Activated CD4-positive, alpha-beta memory T cell treated with anti-CD3 and anti-CD28 coated beads, Interleukin-2, amount 10 ng/mL, durations not matched to agents 7 days and 5 days (primary cell): ENCODE measurements around the gene PHKB. TPM values are rescaled to one million over a fixed set of nuclear protein-coding genes. Genes with fewer than 3 reads are reported as not detected.
"Not testable (repeated sequence)": the region's sequence is repeated elsewhere in the genome, so short reads cannot be mapped to it uniquely, and the experiment has no call there.

Experiments used
- CTCF ChIA-PET: fragments of 350-600 bp; sonication (Branson Sonifier 250); formaldehyde crosslinking; loops from one replicate; lab custom pipeline; 2021; ENCODE audit warnings: antibody characterized with exemption, inconsistent platforms; lab: Charles Lee
- POLR2A ChIA-PET: fragments of 350-600 bp; sonication (Branson Sonifier 250); formaldehyde crosslinking; loops from one replicate; lab custom pipeline; 2021; ENCODE audit warnings: antibody characterized with exemption; lab: Charles Lee
- DNase-seq: peaks from one replicate; pipeline ENCODE4 v3.0.0-alpha.2; 2020
- H3K27ac Mint-ChIP-seq: one replicate; pipeline ENCODE4 v1.8.0; 2021; ENCODE audit warnings: mild to moderate bottlenecking, mixed read lengths
- H3K27me3 Mint-ChIP-seq: one replicate; pipeline ENCODE4 v1.8.0; 2021; ENCODE audit warnings: mixed read lengths
- H3K36me3 Mint-ChIP-seq: one replicate; pipeline ENCODE4 v1.8.0; 2021; ENCODE audit warnings: low read depth, mixed read lengths
- H3K4me1 Mint-ChIP-seq: one replicate; pipeline ENCODE4 v1.8.0; 2021; ENCODE audit warnings: mixed read lengths
- H3K4me3 Mint-ChIP-seq: one replicate; pipeline ENCODE4 v1.8.0; 2021; ENCODE audit warnings: mild to moderate bottlenecking, mixed read lengths
- H3K9me3 Mint-ChIP-seq: one replicate; pipeline ENCODE4 v1.8.0; 2021; ENCODE audit warnings: mixed read lengths
- total RNA-seq, 2 experiments: library from RNA; stranded (reverse); gene quantifications; one replicate each; pipeline ENCODE4 v1.2.3, GENCODE V29; 2021

The PHKB gene
- total RNA-seq, 2 experiments from 2014 or later, result 33.2 to 36.3 TPM

- H3K27ac Mint-ChIP-seq, result no peak overlapping the region
- H3K27me3 Mint-ChIP-seq, result no peaks in the 10 kb centered on the region
- H3K4me3 Mint-ChIP-seq, result no peak overlapping the region
- DNase-seq, result no peak
- POLR2A ChIA-PET, result interaction anchor here (0.6 kb wide), 1 partner anchor 465 kb away, joined by 4 read pairs; no protein-coding TSS in a partner anchor
- peaks cover 4% of the 10 kb centered on the region for H3K4me1 Mint-ChIP-seq
- CTCF ChIA-PET, result no interaction called here
- H3K36me3 Mint-ChIP-seq, result peaks cover 20% of the 10 kb centered on the region
- H3K9me3 Mint-ChIP-seq, result peaks cover 6% of the 10 kb centered on the region
These were observed 72.7 kb downstream of the PHKB start for GRCh38 chr16:47533744-47534292.

GRCh38 chr16:47538472-47538871 lies 77.3 kb downstream of the PHKB start:
- no peak for DNase-seq
- H3K27me3 Mint-ChIP-seq, result no peaks in the 10 kb centered on the region
- ChIA-PET CTCF (no interaction called here), POLR2A (no interaction called here)
- H3K4me3 Mint-ChIP-seq, result no peak overlapping the region
- peaks cover 18% of the 10 kb centered on the region for H3K9me3 Mint-ChIP-seq
- no peak overlapping the region for H3K27ac Mint-ChIP-seq
- H3K36me3 Mint-ChIP-seq, result peaks cover 38% of the 10 kb centered on the region
- H3K4me1 Mint-ChIP-seq, result peaks cover 4% of the 10 kb centered on the region

- Mint-ChIP-seq H3K9me3 (peaks cover 24% of the 10 kb centered on the region), H3K4me1 (peaks cover 16% of the 10 kb centered on the region), H3K36me3 (peaks cover 45% of the 10 kb centered on the region)
- CTCF ChIA-PET, result interaction anchor here (0.6 kb wide), 1 partner anchor 14 kb away, joined by 3 read pairs; no protein-coding TSS in a partner anchor
- DNase-seq, H3K4me3 Mint-ChIP-seq, H3K27ac Mint-ChIP-seq, H3K27me3 Mint-ChIP-seq, POLR2A ChIA-PET: not testable (repeated sequence)
These were observed 78.9 kb downstream of the PHKB start for GRCh38 chr16:47539707-47540670.

- CTCF ChIA-PET, result interaction anchor here (0.7 kb wide), 1 partner anchor 397 kb away, joined by 3 read pairs; the partner anchor contains the start of gene NETO2
- Mint-ChIP-seq H3K9me3 (peaks cover 31% of the 10 kb centered on the region), H3K36me3 (peaks cover 55% of the 10 kb centered on the region), H3K4me1 (peaks cover 20% of the 10 kb centered on the region)
- POLR2A ChIA-PET, H3K27me3 Mint-ChIP-seq, DNase-seq, H3K27ac Mint-ChIP-seq, H3K4me3 Mint-ChIP-seq: not testable (repeated sequence)
These were observed 80.0 kb downstream of the PHKB start for GRCh38 chr16:47541135-47541534.

- CTCF ChIA-PET, DNase-seq: not testable (repeated sequence)
These were observed 83.1 kb downstream of the PHKB start for GRCh38 chr16:47544255-47544654.

GRCh38 chr16:47551185-47551584 lies 90.1 kb downstream of the PHKB start:
- H3K4me3 Mint-ChIP-seq, H3K4me1 Mint-ChIP-seq, DNase-seq, CTCF ChIA-PET, POLR2A ChIA-PET, H3K27me3 Mint-ChIP-seq, H3K27ac Mint-ChIP-seq: not testable (repeated sequence)
- Mint-ChIP-seq H3K9me3 (peaks cover 33% of the 10 kb centered on the region), H3K36me3 (peaks cover 79% of the 10 kb centered on the region)

More at GRCh38 chr16:47544255-47544654, 83.1 kb downstream of the PHKB start:
- Mint-ChIP-seq H3K9me3 (peaks cover 32% of the 10 kb centered on the region), H3K36me3 (peaks cover 60% of the 10 kb centered on the region), H3K4me1 (peaks cover 16% of the 10 kb centered on the region)
- H3K27ac Mint-ChIP-seq, POLR2A ChIA-PET, H3K4me3 Mint-ChIP-seq, H3K27me3 Mint-ChIP-seq: not testable (repeated sequence)

GRCh38 chr16:47551767-47552166 lies 90.6 kb downstream of the PHKB start:
- H3K27ac Mint-ChIP-seq, H3K27me3 Mint-ChIP-seq, DNase-seq, CTCF ChIA-PET, H3K4me1 Mint-ChIP-seq, POLR2A ChIA-PET, H3K4me3 Mint-ChIP-seq: not testable (repeated sequence)
- peaks cover 76% of the 10 kb centered on the region for H3K36me3 Mint-ChIP-seq
- H3K9me3 Mint-ChIP-seq, result peaks cover 34% of the 10 kb centered on the region

GRCh38 chr16:47553853-47554564 lies 92.9 kb downstream of the PHKB start:
- Mint-ChIP-seq H3K27me3 (no peaks in the 10 kb centered on the region), H3K4me1 (no peaks in the 10 kb centered on the region), H3K27ac (no peak overlapping the region), H3K9me3 (peaks cover 32% of the 10 kb centered on the region), H3K36me3 (peaks cover 64% of the 10 kb centered on the region), H3K4me3 (no peak overlapping the region)
- POLR2A ChIA-PET, result no interaction called here
- CTCF ChIA-PET, result interaction anchor here (0.5 kb wide), 1 partner anchor 27 kb away, joined by 4 read pairs; no protein-coding TSS in a partner anchor
- no peak for DNase-seq

GRCh38 chr16:47554587-47554986 lies 93.5 kb downstream of the PHKB start:
- DNase-seq, H3K27me3 Mint-ChIP-seq, H3K4me3 Mint-ChIP-seq, H3K4me1 Mint-ChIP-seq, H3K27ac Mint-ChIP-seq, POLR2A ChIA-PET: not testable (repeated sequence)
- Mint-ChIP-seq H3K36me3 (peaks cover 60% of the 10 kb centered on the region), H3K9me3 (peaks cover 32% of the 10 kb centered on the region)
- CTCF ChIA-PET, result interaction anchor here (0.5 kb wide), 1 partner anchor 26 kb away, joined by 4 read pairs; no protein-coding TSS in a partner anchor

- no peaks in the 10 kb centered on the region for H3K27me3 Mint-ChIP-seq
- H3K9me3 Mint-ChIP-seq, result peaks cover 6% of the 10 kb centered on the region
- peaks cover 27% of the 10 kb centered on the region for H3K36me3 Mint-ChIP-seq
- H3K4me1 Mint-ChIP-seq, result peaks cover 19% of the 10 kb centered on the region
- no peak overlapping the region for H3K27ac Mint-ChIP-seq
- no peak overlapping the region for H3K4me3 Mint-ChIP-seq
- ChIA-PET POLR2A (no interaction called here), CTCF (no interaction called here)
- no peak for DNase-seq
These were observed 100.2 kb downstream of the PHKB start for GRCh38 chr16:47561286-47561685.

- no peak for DNase-seq
- H3K9me3 Mint-ChIP-seq, result peaks cover 3% of the 10 kb centered on the region
- no peak overlapping the region for H3K4me3 Mint-ChIP-seq
- peaks cover 25% of the 10 kb centered on the region for H3K4me1 Mint-ChIP-seq
- no peaks in the 10 kb centered on the region for H3K27me3 Mint-ChIP-seq
- H3K36me3 Mint-ChIP-seq, result peaks cover 31% of the 10 kb centered on the region
- no peak overlapping the region for H3K27ac Mint-ChIP-seq
- POLR2A ChIA-PET, result no interaction called here
- CTCF ChIA-PET, result no interaction called here
These were observed 101.2 kb downstream of the PHKB start for GRCh38 chr16:47562366-47562765.

- peaks cover 43% of the 10 kb centered on the region for H3K4me1 Mint-ChIP-seq
- peaks cover 43% of the 10 kb centered on the region for H3K36me3 Mint-ChIP-seq
- peak; percentile 54 for DNase-seq
- H3K9me3 Mint-ChIP-seq, result peaks cover 6% of the 10 kb centered on the region
- CTCF ChIA-PET, result no interaction called here
- no peaks in the 10 kb centered on the region for H3K27me3 Mint-ChIP-seq
- POLR2A ChIA-PET, result interaction anchor here (1.4 to 1.8 kb wide), 2 partner anchors 9 to 104 kb away, joined by 4 to 7 read pairs; partner anchors contain the start of gene PHKB
- peak overlapping the region; percentile 64 for H3K27ac Mint-ChIP-seq
- peak overlapping the region; percentile 33 for H3K4me3 Mint-ChIP-seq
These were observed 104.3 kb downstream of the PHKB start for GRCh38 chr16:47565454-47565853.
